Cardiac muscle cell (in vitro differentiated cells and primary cell): ENCODE data around the gene GFOD2. TPM values are rescaled to one million over a fixed set of nuclear protein-coding genes. Genes with fewer than 3 reads are reported as not detected.
"Not testable (repeated sequence)": the region's sequence is repeated elsewhere in the genome, so short reads cannot be mapped to it uniquely, and the experiment has no call there.

Experiments
- DNase-seq, 2 donors: peaks; one replicate each; pipeline versions ENCODE4 v3.0.0 to v3.0.0-alpha.2; 2010 to 2017; ENCODE audit warnings: low read depth in 1 of 2, low spot score in 1 of 2
- H3K27ac ChIP-seq: fragments of 200-600 bp; sonication (generic); 2 replicates; pipeline ENCODE4 v1.5.1; 2016
- H3K27me3 ChIP-seq: fragments of 200-600 bp; sonication (generic); 2 replicates; pipeline ENCODE4 v1.6.0; 2016; ENCODE audit warnings: control low read depth
- H3K36me3 ChIP-seq: fragments of 200-600 bp; sonication (generic); 2 replicates; pipeline ENCODE4 v1.5.1; 2016; ENCODE audit warnings: control low read depth
- H3K4me1 ChIP-seq: fragments of 200-600 bp; sonication (generic); 2 replicates; pipeline ENCODE4 v1.8.1; 2017; ENCODE audit warnings: low read depth, mild to moderate bottlenecking, mixed run types
- H3K4me3 ChIP-seq: fragments of 200-600 bp; sonication (generic); 2 replicates; pipeline ENCODE4 v1.5.1; 2016; ENCODE audit warnings: mild to moderate bottlenecking
- H3K9me3 ChIP-seq: fragments of 200-600 bp; sonication (generic); 2 replicates; pipeline ENCODE4 v1.5.1; 2017; ENCODE audit warnings: low read depth, mild to moderate bottlenecking, control low read depth
- polyA plus RNA-seq: library from polyadenylated mRNA; unstranded; fragments of >200 nt; fragmentation: Nextera tagmentation; extraction: Ambion mirVana; gene quantifications from 2 replicates; pipeline ENCODE4 v1.2.1, GENCODE V29; 2016
- total RNA-seq: library from RNA; depleted of rRNA; stranded (reverse); fragments of >200 nt; gene quantifications from 2 replicates; pipeline ENCODE4 v1.2.3, GENCODE V29; 2016
- TF ChIP-seq, protein P1 (sequence below): IDR thresholded peaks from 2 replicates; pipeline ENCODE4 v1.5.1; 2012; ENCODE audit warnings: low read depth, mild to moderate bottlenecking, low read length

Gene GFOD2
- total and polyA plus RNA-seq, 2 experiments from 2014 or later, result 5.6 to 5.9 TPM

- no peaks in the 10 kb centered on the region for H3K9me3 ChIP-seq
- DNase-seq, result no peak
- no peak overlapping the region for H3K27ac ChIP-seq
- H3K27me3 ChIP-seq, result peaks cover 98% of the 10 kb centered on the region
- H3K4me1 ChIP-seq, result no peaks in the 10 kb centered on the region
- TF ChIP-seq, protein P1, sequence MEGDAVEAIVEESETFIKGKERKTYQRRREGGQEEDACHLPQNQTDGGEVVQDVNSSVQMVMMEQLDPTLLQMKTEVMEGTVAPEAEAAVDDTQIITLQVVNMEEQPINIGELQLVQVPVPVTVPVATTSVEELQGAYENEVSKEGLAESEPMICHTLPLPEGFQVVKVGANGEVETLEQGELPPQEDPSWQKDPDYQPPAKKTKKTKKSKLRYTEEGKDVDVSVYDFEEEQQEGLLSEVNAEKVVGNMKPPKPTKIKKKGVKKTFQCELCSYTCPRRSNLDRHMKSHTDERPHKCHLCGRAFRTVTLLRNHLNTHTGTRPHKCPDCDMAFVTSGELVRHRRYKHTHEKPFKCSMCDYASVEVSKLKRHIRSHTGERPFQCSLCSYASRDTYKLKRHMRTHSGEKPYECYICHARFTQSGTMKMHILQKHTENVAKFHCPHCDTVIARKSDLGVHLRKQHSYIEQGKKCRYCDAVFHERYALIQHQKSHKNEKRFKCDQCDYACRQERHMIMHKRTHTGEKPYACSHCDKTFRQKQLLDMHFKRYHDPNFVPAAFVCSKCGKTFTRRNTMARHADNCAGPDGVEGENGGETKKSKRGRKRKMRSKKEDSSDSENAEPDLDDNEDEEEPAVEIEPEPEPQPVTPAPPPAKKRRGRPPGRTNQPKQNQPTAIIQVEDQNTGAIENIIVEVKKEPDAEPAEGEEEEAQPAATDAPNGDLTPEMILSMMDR, result no peak
- no peak overlapping the region for H3K4me3 ChIP-seq
- H3K36me3 ChIP-seq, result no peaks in the 10 kb centered on the region
Observed at GRCh38 chr16:67758006-67758405, 38.9 kb upstream of the GFOD2 start.

GRCh38 chr16:67752641-67753040 is 33.5 kb upstream of the GFOD2 start:
- no peaks in the 10 kb centered on the region for H3K9me3 ChIP-seq
- H3K36me3 ChIP-seq, result no peaks in the 10 kb centered on the region
- TF ChIP-seq, protein P1, result no peak
- no peaks in the 10 kb centered on the region for H3K4me1 ChIP-seq
- H3K27me3 ChIP-seq, result peaks cover 98% of the 10 kb centered on the region
- H3K27ac ChIP-seq, result no peak overlapping the region
- no peak overlapping the region for H3K4me3 ChIP-seq
- no peak for DNase-seq

- H3K36me3 ChIP-seq, H3K9me3 ChIP-seq, H3K4me1 ChIP-seq, H3K27ac ChIP-seq, DNase-seq, H3K4me3 ChIP-seq: not testable (repeated sequence)
- peaks cover 96% of the 10 kb centered on the region for H3K27me3 ChIP-seq
Observed at GRCh38 chr16:67751331-67751730, 32.2 kb upstream of the GFOD2 start.

DNA sequence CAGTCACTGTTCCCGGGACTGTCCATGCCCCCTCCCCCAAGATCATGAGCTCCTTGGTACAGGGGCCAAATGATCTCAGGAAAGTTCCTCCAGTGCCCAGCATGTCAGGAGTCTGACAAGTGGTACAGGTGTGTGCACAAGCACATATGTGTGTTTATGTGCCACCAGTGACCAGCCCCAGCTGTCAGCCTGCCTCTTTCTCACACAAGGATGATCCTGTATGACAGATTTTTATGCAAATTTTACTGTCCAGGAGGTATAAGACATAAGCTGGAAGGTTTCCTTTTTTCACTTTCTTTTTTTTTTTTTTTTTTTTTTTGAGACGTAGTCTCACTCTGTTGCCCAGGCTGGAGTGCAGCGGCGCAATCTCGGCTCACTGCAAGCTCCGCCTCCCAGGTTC is 31.4 kb upstream of the GFOD2 start:
- Histone ChIP-seq H3K36me3 (no peaks in the 10 kb centered on the region), H3K4me3 (no peak overlapping the region), H3K27me3 (peaks cover 97% of the 10 kb centered on the region), H3K27ac (no peak overlapping the region), H3K4me1 (no peaks in the 10 kb centered on the region), H3K9me3 (no peaks in the 10 kb centered on the region)
- TF ChIP-seq, protein P1, result no peak
- DNase-seq, result no peak

DNA sequence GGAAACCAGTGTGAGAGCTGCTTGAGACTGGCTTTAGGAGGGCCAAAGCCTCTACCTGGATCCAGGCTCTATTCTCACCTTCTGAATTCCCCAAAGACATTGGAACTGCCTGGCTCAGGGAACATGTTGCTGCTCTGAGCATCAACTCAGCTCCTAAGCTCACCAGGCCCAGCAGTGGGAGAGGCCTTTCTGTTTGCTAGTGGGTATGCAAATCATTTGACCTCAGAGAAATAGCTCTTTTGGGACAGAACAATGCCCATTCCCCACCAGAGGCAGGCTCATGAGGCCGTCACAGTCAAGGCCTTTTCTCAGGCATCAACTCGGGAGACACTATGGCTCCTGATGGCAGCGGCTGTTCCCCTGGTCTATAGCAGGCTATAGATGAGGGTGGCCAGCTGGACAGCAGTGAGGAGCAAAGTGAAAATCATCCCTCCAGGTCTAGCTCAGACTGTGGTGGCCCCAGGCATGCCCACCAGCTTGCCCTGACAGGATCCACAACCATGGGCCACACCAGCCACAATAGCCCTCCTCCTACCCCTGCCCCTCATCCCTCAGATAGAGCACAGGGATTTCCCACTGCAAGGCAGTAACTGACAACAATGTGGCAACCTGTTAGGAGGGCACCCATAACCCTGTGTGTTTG is 30.4 kb upstream of the GFOD2 start:
- no peak overlapping the region for H3K27ac ChIP-seq

GRCh38 chr16:67748834-67749233 is 29.7 kb upstream of the GFOD2 start:
- peaks cover 98% of the 10 kb centered on the region for H3K27me3 ChIP-seq
- TF ChIP-seq, protein P1, result no peak
- H3K4me1 ChIP-seq, result no peaks in the 10 kb centered on the region
- no peak overlapping the region for H3K27ac ChIP-seq
- no peak overlapping the region for H3K4me3 ChIP-seq
- no peaks in the 10 kb centered on the region for H3K9me3 ChIP-seq
- no peak for DNase-seq
- peaks cover 4% of the 10 kb centered on the region for H3K36me3 ChIP-seq

More for the DNA sequence above, 30.4 kb upstream of the GFOD2 start:
- no peak overlapping the region for H3K4me3 ChIP-seq
- H3K9me3 ChIP-seq, result no peaks in the 10 kb centered on the region
- TF ChIP-seq, protein P1, result no peak
- no peaks in the 10 kb centered on the region for H3K4me1 ChIP-seq
- H3K36me3 ChIP-seq, result no peaks in the 10 kb centered on the region
- peaks cover 98% of the 10 kb centered on the region for H3K27me3 ChIP-seq
- no peak for DNase-seq
